ENCODE data around the gene COL4A6.

Gene COL4A6

GRCh38 chrX:108435261-108435660, 3.0 kb downstream of the COL4A6 start:
- H3K27ac ChIP-seq, result no peak overlapping the region
- H2AFZ ChIP-seq, result no peak overlapping the region
- H3K9me3 ChIP-seq (ENCODE audit: control insufficient read depth, low read length), result no peaks in the 10 kb centered on the region
- no peak overlapping the region for H3K4me3 ChIP-seq (ENCODE audit: low read depth, low read length)
- TF ChIP-seq CTCF (IDR thresholded peaks at IDR 0.05), result no peak
- H3K9ac ChIP-seq, result no peak overlapping the region
- no peak overlapping the region for H3K4me2 ChIP-seq (ENCODE audit: low read length)
- no peaks in the 10 kb centered on the region for H3K4me1 ChIP-seq
- H3K79me2 ChIP-seq, result no peaks in the 10 kb centered on the region
- H3K36me3 ChIP-seq (ENCODE audit: control insufficient read depth, insufficient read depth, low read length), result no peaks in the 10 kb centered on the region
- no peaks in the 10 kb centered on the region for H3K27me3 ChIP-seq (ENCODE audit: control insufficient read depth, insufficient read depth, low read length)

GRCh38 chrX:108426262-108426661, 12.0 kb downstream of the COL4A6 start:
- H3K36me3 ChIP-seq (ENCODE audit: control insufficient read depth, insufficient read depth, low read length), result no peaks in the 10 kb centered on the region
- H3K27ac ChIP-seq, result no peak overlapping the region
- H2AFZ ChIP-seq, result no peak overlapping the region
- no peak overlapping the region for H3K4me2 ChIP-seq (ENCODE audit: low read length)
- no peak for TF ChIP-seq CTCF (IDR thresholded peaks at IDR 0.05)
- H3K27me3 ChIP-seq (ENCODE audit: control insufficient read depth, insufficient read depth, low read length), result no peaks in the 10 kb centered on the region
- H3K9me3 ChIP-seq (ENCODE audit: control insufficient read depth, low read length), result no peaks in the 10 kb centered on the region
- H3K9ac ChIP-seq, result no peak overlapping the region
- H3K4me3 ChIP-seq (ENCODE audit: low read depth, low read length), result no peak overlapping the region
- no peaks in the 10 kb centered on the region for H3K79me2 ChIP-seq
- no peaks in the 10 kb centered on the region for H3K4me1 ChIP-seq

GRCh38 chrX:108420481-108420880, 17.7 kb downstream of the COL4A6 start:
- H3K9ac ChIP-seq, result no peak overlapping the region
- no peak for TF ChIP-seq CTCF (IDR thresholded peaks at IDR 0.05)

DNA sequence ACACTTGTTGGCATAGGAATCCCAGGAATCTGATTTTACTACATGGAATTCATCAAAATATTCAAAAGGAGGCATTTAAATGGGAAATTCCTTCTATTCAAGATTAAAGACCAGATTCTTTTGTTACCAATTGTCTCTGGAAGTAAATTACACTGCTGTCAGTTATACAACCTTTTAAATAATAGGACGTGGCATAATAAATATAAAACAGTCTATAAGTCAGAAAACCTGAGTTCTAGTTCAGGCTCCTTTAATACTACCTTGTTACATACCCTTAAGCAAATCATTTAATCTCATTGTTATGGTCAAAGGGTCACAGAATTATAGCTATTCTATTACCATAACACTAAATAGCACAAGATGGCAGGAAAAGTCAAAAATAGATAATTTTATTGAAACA, 18.8 kb downstream of the COL4A6 start:
- H3K4me3 ChIP-seq (ENCODE audit: low read depth, low read length), result no peak overlapping the region
- no peak overlapping the region for H3K9ac ChIP-seq
- H3K4me2 ChIP-seq (ENCODE audit: low read length), result no peak overlapping the region
- no peaks in the 10 kb centered on the region for H3K79me2 ChIP-seq
- H3K4me1 ChIP-seq, result no peaks in the 10 kb centered on the region
- H3K36me3 ChIP-seq (ENCODE audit: control insufficient read depth, insufficient read depth, low read length), result no peaks in the 10 kb centered on the region
- no peak overlapping the region for H3K27ac ChIP-seq
- no peak for TF ChIP-seq CTCF (IDR thresholded peaks at IDR 0.05)
- no peak overlapping the region for H2AFZ ChIP-seq
- H3K27me3 ChIP-seq (ENCODE audit: control insufficient read depth, insufficient read depth, low read length), result no peaks in the 10 kb centered on the region
- H3K9me3 ChIP-seq (ENCODE audit: control insufficient read depth, low read length), result no peaks in the 10 kb centered on the region

More at GRCh38 chrX:108420481-108420880, 17.7 kb downstream of the COL4A6 start:
- Histone ChIP-seq H2AFZ (no peak overlapping the region), H3K9me3 (ENCODE audit: control insufficient read depth, low read length) (no peaks in the 10 kb centered on the region), H3K4me3 (ENCODE audit: low read depth, low read length) (no peak overlapping the region), H3K36me3 (ENCODE audit: control insufficient read depth, insufficient read depth, low read length) (no peaks in the 10 kb centered on the region), H3K27ac (no peak overlapping the region), H3K79me2 (no peaks in the 10 kb centered on the region), H3K27me3 (ENCODE audit: control insufficient read depth, insufficient read depth, low read length) (no peaks in the 10 kb centered on the region), H3K4me2 (ENCODE audit: low read length) (no peak overlapping the region), H3K4me1 (no peaks in the 10 kb centered on the region)

GRCh38 chrX:108417257-108417656, 21.0 kb downstream of the COL4A6 start:
- no peak overlapping the region for H3K4me3 ChIP-seq (ENCODE audit: low read depth, low read length)
- no peak overlapping the region for H3K9ac ChIP-seq
- no peak overlapping the region for H3K4me2 ChIP-seq (ENCODE audit: low read length)
- no peak overlapping the region for H2AFZ ChIP-seq
- H3K79me2 ChIP-seq, result no peaks in the 10 kb centered on the region
- no peaks in the 10 kb centered on the region for H3K9me3 ChIP-seq (ENCODE audit: control insufficient read depth, low read length)
- no peaks in the 10 kb centered on the region for H3K27me3 ChIP-seq (ENCODE audit: control insufficient read depth, insufficient read depth, low read length)
- no peak overlapping the region for H3K27ac ChIP-seq
- no peaks in the 10 kb centered on the region for H3K4me1 ChIP-seq
- no peak for TF ChIP-seq CTCF (IDR thresholded peaks at IDR 0.05)
- H3K36me3 ChIP-seq (ENCODE audit: control insufficient read depth, insufficient read depth, low read length), result no peaks in the 10 kb centered on the region
